WI38 (cell line): Measurements from ENCODE around the gene PRDM16.

Source experiments
- H3K4me3 ChIP-seq: 2 replicates; pipeline ENCODE4 v1.5.1; 2011; ENCODE audit warnings: low read depth, mild to moderate bottlenecking, control low read depth, low read length
- TF ChIP-seq, protein P1 (sequence below): IDR thresholded peaks from 2 replicates; pipeline ENCODE4 v1.5.1; 2012; ENCODE audit warnings: low read depth, mild to moderate bottlenecking, control low read depth, low read length

PRDM16 gene

GRCh38 chr1:3028531-3029282, 40.3 kb upstream of the PRDM16 start:
- no peak overlapping the region for H3K4me3 ChIP-seq
- TF ChIP-seq, protein P1, sequence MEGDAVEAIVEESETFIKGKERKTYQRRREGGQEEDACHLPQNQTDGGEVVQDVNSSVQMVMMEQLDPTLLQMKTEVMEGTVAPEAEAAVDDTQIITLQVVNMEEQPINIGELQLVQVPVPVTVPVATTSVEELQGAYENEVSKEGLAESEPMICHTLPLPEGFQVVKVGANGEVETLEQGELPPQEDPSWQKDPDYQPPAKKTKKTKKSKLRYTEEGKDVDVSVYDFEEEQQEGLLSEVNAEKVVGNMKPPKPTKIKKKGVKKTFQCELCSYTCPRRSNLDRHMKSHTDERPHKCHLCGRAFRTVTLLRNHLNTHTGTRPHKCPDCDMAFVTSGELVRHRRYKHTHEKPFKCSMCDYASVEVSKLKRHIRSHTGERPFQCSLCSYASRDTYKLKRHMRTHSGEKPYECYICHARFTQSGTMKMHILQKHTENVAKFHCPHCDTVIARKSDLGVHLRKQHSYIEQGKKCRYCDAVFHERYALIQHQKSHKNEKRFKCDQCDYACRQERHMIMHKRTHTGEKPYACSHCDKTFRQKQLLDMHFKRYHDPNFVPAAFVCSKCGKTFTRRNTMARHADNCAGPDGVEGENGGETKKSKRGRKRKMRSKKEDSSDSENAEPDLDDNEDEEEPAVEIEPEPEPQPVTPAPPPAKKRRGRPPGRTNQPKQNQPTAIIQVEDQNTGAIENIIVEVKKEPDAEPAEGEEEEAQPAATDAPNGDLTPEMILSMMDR: no peak

- TF ChIP-seq, protein P1: no peak
- H3K4me3 ChIP-seq: no peak overlapping the region
These were observed 39.5 kb upstream of the PRDM16 start for GRCh38 chr1:3029481-3029961.

DNA sequence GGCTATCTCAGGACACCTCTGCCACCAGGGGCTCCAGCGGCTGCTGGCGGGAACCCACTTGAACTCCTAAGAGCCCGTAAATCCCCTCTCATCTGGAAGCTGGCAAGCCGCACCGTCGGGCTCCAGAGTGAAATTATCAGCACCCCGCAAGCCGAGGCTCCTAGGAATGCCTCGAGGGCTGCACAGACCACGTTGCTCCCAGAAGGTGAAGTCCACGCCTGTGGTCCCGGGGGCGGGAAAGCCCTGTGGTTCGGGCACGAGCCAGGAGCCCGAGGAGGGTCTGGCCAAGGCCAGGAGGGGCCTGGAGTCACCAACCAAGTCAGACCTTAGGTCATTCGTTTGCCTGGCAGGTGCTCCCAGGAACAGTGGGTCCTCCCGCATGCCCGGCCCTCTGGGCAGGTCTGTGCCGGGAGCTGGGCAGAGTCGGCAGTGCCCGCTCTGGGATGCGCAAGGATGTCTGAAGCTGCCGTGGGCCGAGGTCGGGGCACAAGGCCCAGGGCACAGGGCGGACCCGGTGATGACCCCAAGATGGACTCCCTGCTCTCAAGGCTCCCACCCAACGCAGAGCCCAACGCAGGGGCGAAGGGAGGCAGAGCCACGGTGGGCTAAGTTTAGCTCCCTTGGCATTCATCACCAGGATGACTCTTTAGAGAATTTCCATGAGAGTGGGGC, 38.9 kb upstream of the PRDM16 start:
- no peak overlapping the region for H3K4me3 ChIP-seq
- TF ChIP-seq, protein P1: no peak

GRCh38 chr1:3030663-3031381, 38.2 kb upstream of the PRDM16 start:
- TF ChIP-seq, protein P1: no peak
- H3K4me3 ChIP-seq: no peak overlapping the region

DNA sequence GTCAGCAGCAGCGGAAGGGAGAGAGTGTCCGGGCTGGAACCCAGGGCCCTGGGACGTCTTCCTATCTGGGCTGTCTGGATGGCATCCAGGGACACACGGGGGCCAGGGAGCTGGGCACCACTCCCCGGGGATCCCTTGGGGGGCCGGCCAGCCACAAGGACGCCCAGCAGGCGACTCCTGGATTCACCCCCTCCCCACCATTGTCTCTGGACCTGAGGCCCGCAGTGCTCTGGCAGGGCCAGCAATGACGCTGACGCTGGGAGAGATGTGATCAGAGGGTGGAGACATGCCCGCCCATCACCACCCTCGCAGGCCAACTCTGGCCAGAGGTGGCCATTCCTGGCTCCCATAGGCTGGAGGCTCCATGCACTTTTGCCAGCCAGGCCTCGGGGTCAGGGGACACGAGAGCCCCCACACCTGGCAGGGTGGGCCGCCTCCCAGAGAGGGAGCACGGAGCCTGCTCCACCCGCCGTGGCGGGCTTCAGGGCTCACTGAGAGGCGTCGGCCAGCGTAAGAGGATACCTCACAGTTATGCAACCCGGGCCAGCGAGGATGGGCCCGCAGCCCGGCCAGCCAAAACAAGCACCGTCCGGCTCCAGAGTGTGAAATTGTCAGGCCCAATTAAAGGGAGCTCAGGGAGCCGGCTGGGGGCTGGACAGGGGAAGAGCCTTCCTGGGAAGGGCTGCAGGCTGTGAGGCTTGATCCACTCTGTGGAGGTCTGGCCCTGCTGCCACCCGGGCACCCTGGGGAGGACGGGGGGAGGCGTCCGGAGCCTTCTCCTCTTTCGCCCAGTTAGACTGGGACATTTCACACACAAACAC, 37.4 kb upstream of the PRDM16 start:
- H3K4me3 ChIP-seq: no peak overlapping the region
- TF ChIP-seq, protein P1: no peak

- H3K4me3 ChIP-seq: no peak overlapping the region
These were observed 36.5 kb upstream of the PRDM16 start for GRCh38 chr1:3032371-3033039.

More at GRCh38 chr1:3032371-3033039, 36.5 kb upstream of the PRDM16 start:
- TF ChIP-seq, protein P1: no peak
